ENCODE results near the gene PCAT6.

- TF ChIP-seq CTCF (IDR thresholded peaks at IDR 0.05 in 8 of 11, conservative IDR thresholded peaks at IDR 0.05 in 3 of 11) (no peak), POLR2A (IDR thresholded peaks at IDR 0.05) (no peak)
Measured at GRCh38 chr1:202796670-202797069, 14.1 kb upstream of the PCAT6 start.

Measured in spleen (tissue), 7 donors.